Activated naive CD4-positive, alpha-beta T cell treated with Interleukin-2 at 50 U/mL for 16 hours (primary cell): ENCODE results near the gene SH2D3C.

Experiments
- DNase-seq: peaks from one replicate; pipeline ENCODE4 v3.0.0-alpha.2; 2020

SH2D3C gene

GRCh38 chr9:127693697-127694096 is 84.8 kb downstream of the SH2D3C start:
- DNase-seq, result no peak

DNA sequence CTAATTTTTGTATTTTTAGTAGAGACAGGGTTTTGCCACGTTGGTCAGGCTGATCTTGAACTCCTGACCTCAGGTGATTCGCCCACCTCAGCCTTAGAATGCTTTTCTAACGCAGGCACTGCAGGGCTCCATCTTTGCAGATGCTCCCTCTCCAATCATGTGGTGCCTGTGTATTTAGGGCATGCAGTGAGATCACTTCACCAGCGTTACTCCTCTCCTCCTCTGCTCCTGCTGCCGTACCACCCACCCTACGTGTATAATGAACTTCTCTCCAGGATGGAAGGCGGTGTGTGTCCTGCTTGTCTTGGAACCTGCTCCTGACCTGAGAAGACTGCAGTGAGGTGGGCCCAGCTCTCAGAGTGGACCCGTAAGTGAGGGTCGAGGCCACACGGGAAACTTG is 85.3 kb downstream of the SH2D3C start:
- DNase-seq, result no peak

GRCh38 chr9:127692071-127692470 is 86.4 kb downstream of the SH2D3C start:
- no peak for DNase-seq

GRCh38 chr9:127690735-127691134 is 87.7 kb downstream of the SH2D3C start:
- DNase-seq, result no peak

DNA sequence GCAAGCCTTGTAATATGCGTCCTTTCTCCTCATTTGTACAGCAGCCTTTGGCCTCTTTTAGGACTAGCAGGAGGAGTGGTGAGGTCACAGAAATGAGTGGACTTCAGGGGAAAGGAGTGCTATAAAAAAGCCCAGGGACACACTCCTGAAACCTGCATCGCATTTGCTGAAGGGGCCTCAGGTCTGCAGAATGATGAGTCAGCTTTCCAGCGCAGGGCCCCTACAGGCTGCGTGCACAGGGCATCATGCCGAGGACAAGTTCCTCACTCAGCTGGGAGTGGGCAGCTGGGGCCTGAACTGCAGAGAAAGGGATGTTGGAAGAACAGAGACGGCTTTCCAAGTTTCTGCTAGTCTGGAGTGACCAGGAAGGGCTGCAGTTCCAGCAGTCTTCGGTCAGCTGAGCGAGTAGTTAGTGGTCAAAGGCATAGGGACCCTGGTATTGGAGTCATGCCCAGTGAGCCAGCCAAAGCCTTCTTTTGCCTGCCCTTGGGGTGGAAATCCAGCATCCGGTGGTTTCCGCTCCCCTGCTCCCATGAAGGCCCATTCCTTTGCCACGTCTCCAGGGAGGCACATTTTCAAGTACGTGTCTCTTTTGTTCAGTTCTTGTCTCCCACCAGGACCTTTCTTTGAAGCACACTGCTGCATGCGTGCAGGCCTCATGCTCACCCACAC is 89.0 kb downstream of the SH2D3C start:
- no peak for DNase-seq
